ENCODE results near the gene PHC3.

Gene PHC3

GRCh38 chr3:170043506-170043905 lies 138.0 kb downstream of the PHC3 start:
- no peak for DNase-seq (ENCODE audit: low spot score)

- DNase-seq (ENCODE audit: low spot score): no peak
These were observed 141.1 kb downstream of the PHC3 start for GRCh38 chr3:170040418-170040817.

- peak; percentile 58 for DNase-seq (ENCODE audit: low spot score)
These were observed 143.0 kb downstream of the PHC3 start for GRCh38 chr3:170038434-170039110.

All from D341Med (cell line).